ENCODE measurements around the gene FOXO3.

FOXO3 gene

GRCh38 chr6:108565893-108566292, 5.2 kb downstream of the FOXO3 start:
- Histone ChIP-seq H3K9ac (ENCODE audit: low read depth, low read length) (peak overlapping the region; percentile 75), H3K4me2 (ENCODE audit: low read length) (peak overlapping the region; percentile 89), H3K4me3 (ENCODE audit: low read length) (peak overlapping the region; percentile 95), H3K4me1 (ENCODE audit: control insufficient read depth, insufficient read depth, low read length) (peaks cover 33% of the 10 kb centered on the region), H3K27me3 (ENCODE audit: control insufficient read depth, insufficient read depth, low read length) (no peaks in the 10 kb centered on the region), H3K9me3 (replicated peaks; ENCODE audit: low read length) (no peaks in the 10 kb centered on the region), H3K36me3 (ENCODE audit: insufficient read depth, low read length) (peaks cover 48% of the 10 kb centered on the region)

- H3K4me2 ChIP-seq (ENCODE audit: low read length): peak overlapping the region; percentile 89
- H3K27me3 ChIP-seq (ENCODE audit: control insufficient read depth, insufficient read depth, low read length): no peaks in the 10 kb centered on the region
- peak overlapping the region; percentile 18 for H3K4me3 ChIP-seq (ENCODE audit: low read length)
- H3K36me3 ChIP-seq (ENCODE audit: insufficient read depth, low read length): peaks cover 53% of the 10 kb centered on the region
- peaks cover 33% of the 10 kb centered on the region for H3K4me1 ChIP-seq (ENCODE audit: control insufficient read depth, insufficient read depth, low read length)
- no peaks in the 10 kb centered on the region for H3K9me3 ChIP-seq (replicated peaks; ENCODE audit: low read length)
- H3K9ac ChIP-seq (ENCODE audit: low read depth, low read length): peak overlapping the region; percentile 75
Observed at GRCh38 chr6:108566406-108566805, 5.7 kb downstream of the FOXO3 start.

GRCh38 chr6:108568101-108568500, 7.4 kb downstream of the FOXO3 start:
- Histone ChIP-seq H3K4me2 (ENCODE audit: low read length) (no peak overlapping the region), H3K27me3 (ENCODE audit: control insufficient read depth, insufficient read depth, low read length) (no peaks in the 10 kb centered on the region), H3K9ac (ENCODE audit: low read depth, low read length) (no peak overlapping the region), H3K36me3 (ENCODE audit: insufficient read depth, low read length) (peaks cover 57% of the 10 kb centered on the region), H3K4me3 (ENCODE audit: low read length) (no peak overlapping the region), H3K9me3 (replicated peaks; ENCODE audit: low read length) (no peaks in the 10 kb centered on the region), H3K4me1 (ENCODE audit: control insufficient read depth, insufficient read depth, low read length) (peaks cover 33% of the 10 kb centered on the region)

GRCh38 chr6:108568551-108569305, 8.0 kb downstream of the FOXO3 start:
- Histone ChIP-seq H3K4me3 (ENCODE audit: low read length) (no peak overlapping the region), H3K4me1 (ENCODE audit: control insufficient read depth, insufficient read depth, low read length) (peaks cover 33% of the 10 kb centered on the region), H3K4me2 (ENCODE audit: low read length) (no peak overlapping the region), H3K9ac (ENCODE audit: low read depth, low read length) (no peak overlapping the region), H3K27me3 (ENCODE audit: control insufficient read depth, insufficient read depth, low read length) (no peaks in the 10 kb centered on the region), H3K36me3 (ENCODE audit: insufficient read depth, low read length) (peaks cover 60% of the 10 kb centered on the region), H3K9me3 (replicated peaks; ENCODE audit: low read length) (no peaks in the 10 kb centered on the region)

GRCh38 chr6:108570517-108570916, 9.8 kb downstream of the FOXO3 start:
- Histone ChIP-seq H3K4me3 (ENCODE audit: low read length) (no peak overlapping the region), H3K4me1 (ENCODE audit: control insufficient read depth, insufficient read depth, low read length) (peaks cover 34% of the 10 kb centered on the region), H3K36me3 (ENCODE audit: insufficient read depth, low read length) (peaks cover 62% of the 10 kb centered on the region)

GRCh38 chr6:108574457-108575141, 13.9 kb downstream of the FOXO3 start:
- H3K36me3 ChIP-seq (ENCODE audit: insufficient read depth, low read length): peaks cover 40% of the 10 kb centered on the region
- H3K27me3 ChIP-seq (ENCODE audit: control insufficient read depth, insufficient read depth, low read length): no peaks in the 10 kb centered on the region

More at GRCh38 chr6:108570517-108570916, 9.8 kb downstream of the FOXO3 start:
- Histone ChIP-seq H3K9me3 (replicated peaks; ENCODE audit: low read length) (no peaks in the 10 kb centered on the region), H3K27me3 (ENCODE audit: control insufficient read depth, insufficient read depth, low read length) (no peaks in the 10 kb centered on the region), H3K9ac (ENCODE audit: low read depth, low read length) (no peak overlapping the region), H3K4me2 (ENCODE audit: low read length) (no peak overlapping the region)

GRCh38 chr6:108575905-108576494, 15.3 kb downstream of the FOXO3 start:
- peaks cover 67% of the 10 kb centered on the region for H3K4me1 ChIP-seq (ENCODE audit: control insufficient read depth, insufficient read depth, low read length)

More at GRCh38 chr6:108574457-108575141, 13.9 kb downstream of the FOXO3 start:
- peaks cover 53% of the 10 kb centered on the region for H3K4me1 ChIP-seq (ENCODE audit: control insufficient read depth, insufficient read depth, low read length)
- no peak overlapping the region for H3K9ac ChIP-seq (ENCODE audit: low read depth, low read length)
- no peak overlapping the region for H3K4me3 ChIP-seq (ENCODE audit: low read length)
- H3K9me3 ChIP-seq (replicated peaks; ENCODE audit: low read length): no peaks in the 10 kb centered on the region
- peak overlapping the region; percentile 27 for H3K4me2 ChIP-seq (ENCODE audit: low read length)

GRCh38 chr6:108576709-108577108, 16.0 kb downstream of the FOXO3 start:
- H3K9me3 ChIP-seq (replicated peaks; ENCODE audit: low read length): no peaks in the 10 kb centered on the region
- H3K4me2 ChIP-seq (ENCODE audit: low read length): no peak overlapping the region
- no peak overlapping the region for H3K4me3 ChIP-seq (ENCODE audit: low read length)
- H3K27me3 ChIP-seq (ENCODE audit: control insufficient read depth, insufficient read depth, low read length): no peaks in the 10 kb centered on the region
- H3K9ac ChIP-seq (ENCODE audit: low read depth, low read length): no peak overlapping the region
- peaks cover 74% of the 10 kb centered on the region for H3K4me1 ChIP-seq (ENCODE audit: control insufficient read depth, insufficient read depth, low read length)
- H3K36me3 ChIP-seq (ENCODE audit: insufficient read depth, low read length): peaks cover 23% of the 10 kb centered on the region

More at GRCh38 chr6:108575905-108576494, 15.3 kb downstream of the FOXO3 start:
- peaks cover 30% of the 10 kb centered on the region for H3K36me3 ChIP-seq (ENCODE audit: insufficient read depth, low read length)
- H3K4me2 ChIP-seq (ENCODE audit: low read length): no peak overlapping the region
- no peak overlapping the region for H3K4me3 ChIP-seq (ENCODE audit: low read length)
- H3K9me3 ChIP-seq (replicated peaks; ENCODE audit: low read length): no peaks in the 10 kb centered on the region
- H3K9ac ChIP-seq (ENCODE audit: low read depth, low read length): no peak overlapping the region
- H3K27me3 ChIP-seq (ENCODE audit: control insufficient read depth, insufficient read depth, low read length): no peaks in the 10 kb centered on the region

- Histone ChIP-seq H3K9me3 (replicated peaks; ENCODE audit: low read length) (no peaks in the 10 kb centered on the region), H3K4me3 (ENCODE audit: low read length) (no peak overlapping the region)
Observed at GRCh38 chr6:108578166-108578565, 17.4 kb downstream of the FOXO3 start.

GRCh38 chr6:108578595-108579327, 18.0 kb downstream of the FOXO3 start:
- H3K9me3 ChIP-seq (replicated peaks; ENCODE audit: low read length): no peaks in the 10 kb centered on the region
- no peaks in the 10 kb centered on the region for H3K27me3 ChIP-seq (ENCODE audit: control insufficient read depth, insufficient read depth, low read length)
- no peak overlapping the region for H3K4me3 ChIP-seq (ENCODE audit: low read length)
- peak overlapping the region; percentile 33 for H3K4me2 ChIP-seq (ENCODE audit: low read length)
- peaks cover 95% of the 10 kb centered on the region for H3K4me1 ChIP-seq (ENCODE audit: control insufficient read depth, insufficient read depth, low read length)
- peaks cover 9% of the 10 kb centered on the region for H3K36me3 ChIP-seq (ENCODE audit: insufficient read depth, low read length)
- H3K9ac ChIP-seq (ENCODE audit: low read depth, low read length): no peak overlapping the region

More at GRCh38 chr6:108578166-108578565, 17.4 kb downstream of the FOXO3 start:
- Histone ChIP-seq H3K9ac (ENCODE audit: low read depth, low read length) (no peak overlapping the region), H3K4me2 (ENCODE audit: low read length) (peak overlapping the region; percentile 33), H3K36me3 (ENCODE audit: insufficient read depth, low read length) (peaks cover 12% of the 10 kb centered on the region), H3K27me3 (ENCODE audit: control insufficient read depth, insufficient read depth, low read length) (no peaks in the 10 kb centered on the region), H3K4me1 (ENCODE audit: control insufficient read depth, insufficient read depth, low read length) (peaks cover 89% of the 10 kb centered on the region)

GRCh38 chr6:108579328-108579721, 18.6 kb downstream of the FOXO3 start:
- Histone ChIP-seq H3K4me3 (ENCODE audit: low read length) (no peak overlapping the region), H3K4me2 (ENCODE audit: low read length) (no peak overlapping the region), H3K9me3 (replicated peaks; ENCODE audit: low read length) (no peaks in the 10 kb centered on the region), H3K36me3 (ENCODE audit: insufficient read depth, low read length) (peaks cover 9% of the 10 kb centered on the region), H3K9ac (ENCODE audit: low read depth, low read length) (no peak overlapping the region), H3K4me1 (ENCODE audit: control insufficient read depth, insufficient read depth, low read length) (peaks cover 98% of the 10 kb centered on the region), H3K27me3 (ENCODE audit: control insufficient read depth, insufficient read depth, low read length) (no peaks in the 10 kb centered on the region)

All from skeletal muscle satellite cell (primary cell).